Activated CD4-positive, CD25-positive, alpha-beta regulatory T cell treated with anti-CD3 and anti-CD28 coated beads, Interleukin-2, amount 50 U/mL, for 16 hours (primary cell): ENCODE results near the gene BRD4.
"Not testable (repeated sequence)": the region's sequence is repeated elsewhere in the genome, so short reads cannot be mapped to it uniquely, and the experiment has no call there.

Experiments used
- DNase-seq: peaks from one replicate; pipeline ENCODE4 v3.0.0-alpha.2; 2020; ENCODE audit warnings: low read depth, low spot score

The BRD4 gene

DNA sequence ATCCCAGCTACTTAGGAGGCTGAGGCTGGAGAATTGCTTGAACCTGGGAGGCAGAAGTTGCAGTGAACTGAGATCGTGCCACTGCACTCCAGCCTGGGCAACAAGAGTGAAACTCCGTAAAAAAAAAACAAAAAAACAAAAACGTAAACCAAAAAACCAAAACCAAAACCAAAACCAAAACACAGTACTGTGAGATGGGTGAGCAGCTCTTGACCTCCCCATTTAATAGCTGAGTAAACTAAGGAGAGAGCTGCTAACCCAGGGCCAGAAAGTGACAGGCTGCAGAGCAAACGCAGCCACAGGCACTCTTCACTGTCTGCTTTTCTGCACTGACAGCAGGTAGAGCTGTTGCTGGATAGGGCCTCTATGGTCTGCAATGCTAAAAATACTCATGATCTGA is 27.7 kb upstream of the BRD4 start:
- DNase-seq = not testable (repeated sequence)

GRCh38 chr19:15358918-15359317 is 26.6 kb upstream of the BRD4 start:
- no peak for DNase-seq

GRCh38 chr19:15357906-15358305 is 25.6 kb upstream of the BRD4 start:
- DNase-seq = no peak

DNA sequence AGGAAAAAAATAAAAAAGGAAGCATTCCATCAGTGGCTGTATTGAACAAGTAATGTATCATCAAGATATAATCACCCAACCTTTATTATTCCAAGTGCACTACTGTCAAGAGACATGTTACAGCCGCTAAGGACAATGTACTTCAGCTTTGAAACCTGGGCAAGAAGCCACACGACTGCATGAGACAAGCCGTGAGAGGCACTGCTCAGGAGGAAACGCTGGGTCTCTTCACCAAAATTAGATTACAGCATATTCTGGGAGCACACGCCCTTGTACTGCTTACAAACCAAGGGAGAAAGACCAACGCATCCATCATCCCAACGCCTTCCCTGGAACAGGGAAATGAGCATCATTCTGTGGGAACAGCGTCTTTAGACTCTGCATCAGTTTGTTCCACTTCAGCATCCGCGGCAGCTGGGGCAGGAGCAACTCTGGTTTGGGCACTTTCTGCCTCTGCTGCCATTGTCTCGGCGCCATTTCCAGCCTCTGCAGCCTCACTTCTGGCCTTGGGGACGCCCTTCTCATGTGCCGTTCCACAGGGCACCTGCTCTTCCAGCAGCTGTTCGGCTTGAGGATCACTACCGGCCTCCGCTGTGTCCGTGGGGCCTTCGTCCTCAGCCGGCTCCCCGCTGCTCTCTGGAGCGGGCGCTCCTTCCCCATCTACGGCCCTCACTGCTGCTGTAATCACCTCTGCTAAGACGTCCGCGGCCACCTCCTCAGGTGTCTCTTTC is 22.4 kb upstream of the BRD4 start:
- DNase-seq = no peak

DNA sequence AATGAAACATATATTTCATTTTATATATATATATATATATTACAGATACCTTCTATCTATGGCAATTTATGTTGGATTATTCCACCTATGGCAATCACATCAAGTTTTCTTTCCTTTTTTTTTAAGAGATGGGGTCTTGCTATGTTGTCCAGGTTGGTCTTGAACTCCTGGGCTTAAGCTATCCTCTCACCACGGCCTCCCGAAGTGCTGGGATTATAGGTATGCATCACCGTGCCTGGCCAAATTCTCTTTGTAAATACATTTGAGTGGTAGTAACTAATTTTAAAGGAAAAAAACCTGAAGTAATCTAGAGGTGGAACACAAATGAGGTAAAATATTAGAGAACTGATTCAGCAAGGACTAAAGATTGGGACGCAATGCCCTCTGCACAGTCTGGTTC is 21.6 kb upstream of the BRD4 start:
- DNase-seq = no peak

- DNase-seq = not testable (repeated sequence)
Measured at GRCh38 chr19:15352535-15352934, 20.2 kb upstream of the BRD4 start.

- DNase-seq = not testable (repeated sequence)
Measured at GRCh38 chr19:15341328-15341727, 9.0 kb upstream of the BRD4 start.

DNA sequence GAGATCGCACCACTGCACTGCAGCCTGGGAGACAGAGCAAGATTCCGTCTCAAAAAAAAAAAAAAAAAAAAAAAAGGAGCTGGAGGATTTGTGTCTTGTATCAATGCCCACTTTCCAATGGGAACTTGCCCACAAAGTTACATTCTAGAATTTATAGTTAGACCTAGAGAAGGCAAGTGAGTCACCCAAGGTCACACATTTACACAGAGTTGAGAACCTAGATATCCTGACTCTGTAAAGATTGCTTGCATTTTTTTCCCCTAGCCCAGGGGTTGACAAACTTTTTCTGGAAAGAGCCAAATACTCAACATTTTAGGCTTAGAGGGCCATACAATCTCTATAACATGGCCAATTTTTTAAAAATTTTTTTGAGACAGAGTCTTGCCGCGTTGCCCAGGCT is 7.7 kb upstream of the BRD4 start:
- no peak for DNase-seq

- no peak for DNase-seq
Measured at GRCh38 chr19:15337202-15337601, 4.9 kb upstream of the BRD4 start.

DNA sequence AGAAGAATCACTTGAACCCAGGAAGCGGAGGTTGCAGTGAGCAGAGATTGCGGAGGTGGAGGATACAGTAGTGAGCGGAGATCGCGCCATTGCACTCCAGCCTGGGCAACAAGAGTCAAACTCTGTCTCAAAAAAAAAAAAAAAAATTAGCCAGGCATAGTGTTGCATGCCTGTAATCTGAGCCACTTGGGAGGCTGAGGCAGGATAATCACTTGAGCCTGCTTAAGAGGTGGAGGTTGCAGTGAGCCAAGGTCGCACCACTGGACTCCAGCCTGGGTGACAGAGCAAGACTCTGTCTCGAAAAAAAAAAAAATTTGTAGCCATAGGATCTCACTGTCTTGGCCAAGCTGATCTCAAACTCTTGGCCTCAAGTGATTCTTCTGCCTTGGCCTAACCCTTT is 3.7 kb upstream of the BRD4 start:
- not testable (repeated sequence) for DNase-seq

- peak; percentile 26 for DNase-seq
Measured at GRCh38 chr19:15331419-15332310, 674 bp downstream of the BRD4 start.

- DNase-seq = no peak
Measured at GRCh38 chr19:15330801-15331418, 1.4 kb downstream of the BRD4 start.

- no peak for DNase-seq
Measured at GRCh38 chr19:15328312-15328711, 4.0 kb downstream of the BRD4 start.

GRCh38 chr19:15324791-15325519 is 7.4 kb downstream of the BRD4 start:
- no peak for DNase-seq

GRCh38 chr19:15323496-15324235 is 8.7 kb downstream of the BRD4 start:
- DNase-seq = no peak

DNA sequence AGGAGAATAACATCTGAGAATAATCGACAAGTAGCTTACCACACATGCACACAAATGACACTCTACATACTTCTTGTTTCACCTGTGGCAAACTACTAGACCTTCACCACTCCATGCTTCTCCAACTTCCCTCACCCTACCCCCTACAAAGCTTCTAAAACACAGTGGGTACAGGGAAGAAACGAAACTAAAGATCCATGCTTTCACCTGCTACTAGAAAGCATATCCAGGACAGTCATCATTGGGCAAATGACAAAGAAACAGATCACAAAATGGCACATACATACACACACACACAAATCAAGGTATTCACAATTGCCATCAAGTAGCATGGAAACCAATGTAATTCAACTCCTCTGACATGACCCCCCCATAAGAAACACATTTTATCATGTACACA is 10.6 kb downstream of the BRD4 start:
- no peak for DNase-seq

DNA sequence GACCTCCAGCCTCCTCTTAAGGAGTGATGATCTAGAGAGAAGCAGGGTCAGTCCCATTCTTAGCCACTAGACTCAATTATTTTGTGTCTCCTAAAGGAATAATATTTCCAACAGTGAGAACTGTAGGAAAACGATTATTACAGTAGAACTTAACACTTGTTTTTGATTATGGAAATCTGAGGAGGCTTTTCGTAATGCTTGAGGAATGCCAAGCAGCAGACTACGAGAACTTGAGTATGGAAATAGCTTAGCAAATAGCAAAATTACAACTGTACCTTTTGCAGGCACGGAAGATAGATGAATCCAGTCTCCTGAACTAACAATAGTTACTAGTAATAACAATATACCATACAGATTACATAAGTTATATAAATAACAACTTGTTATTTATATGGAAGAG is 12.2 kb downstream of the BRD4 start:
- DNase-seq = no peak

- no peak for DNase-seq
Measured at GRCh38 chr19:15318241-15318691, 14.1 kb downstream of the BRD4 start.

GRCh38 chr19:15317392-15318071 is 14.8 kb downstream of the BRD4 start:
- DNase-seq = no peak

DNA sequence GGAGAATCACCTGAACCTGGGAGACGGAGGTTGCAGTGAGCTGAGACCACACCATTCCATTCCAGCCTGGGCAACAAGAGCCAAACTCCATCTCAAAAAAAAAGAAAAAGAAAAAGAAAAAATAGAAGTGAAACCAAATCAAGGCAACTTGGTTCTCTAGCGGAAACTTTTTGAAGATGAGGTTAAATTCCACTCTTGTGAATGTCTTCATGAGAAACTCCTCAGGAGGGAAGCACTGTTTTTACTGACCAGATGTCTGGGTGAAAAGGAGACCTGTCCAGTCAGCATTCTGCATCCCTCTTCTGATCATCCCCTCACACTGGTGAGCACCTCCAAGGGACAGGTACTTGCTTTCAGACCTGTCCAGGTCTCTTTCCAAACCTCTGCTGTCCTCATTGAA is 15.8 kb downstream of the BRD4 start:
- DNase-seq = no peak
